Peyer's patch (tissue), 4 donors: Measurements from ENCODE around the gene PPTC7.

Experiments used
- CTCF ChIP-seq, 6 experiments: fragments of 450-650 bp in 4 of 6; fragments of 200-600 bp in 2 of 6; sonication (generic) in 1 of 6; IDR thresholded peaks; one replicate each; pipeline ENCODE4 v1.5.1; 2017 to 2019; ENCODE audit warnings: antibody characterized with exemption in 6 of 6, mild to moderate bottlenecking in 3 of 6, moderate library complexity in 1 of 6
- POLR2A ChIP-seq, 2 donors: fragments of 450-650 bp; IDR thresholded peaks; one replicate each; pipeline ENCODE4 v1.5.1; 2017; ENCODE audit warnings: antibody characterized with exemption in 2 of 2, mild to moderate bottlenecking in 2 of 2, moderate library complexity in 2 of 2

GRCh38 chr12:110514363-110514762, 68.8 kb downstream of the PPTC7 start:
- TF ChIP-seq POLR2A (IDR thresholded peaks at IDR 0.05) (no peak), CTCF (IDR thresholded peaks at IDR 0.05) (no peak)
